ENCODE data around the gene SLC7A6.

DNA sequence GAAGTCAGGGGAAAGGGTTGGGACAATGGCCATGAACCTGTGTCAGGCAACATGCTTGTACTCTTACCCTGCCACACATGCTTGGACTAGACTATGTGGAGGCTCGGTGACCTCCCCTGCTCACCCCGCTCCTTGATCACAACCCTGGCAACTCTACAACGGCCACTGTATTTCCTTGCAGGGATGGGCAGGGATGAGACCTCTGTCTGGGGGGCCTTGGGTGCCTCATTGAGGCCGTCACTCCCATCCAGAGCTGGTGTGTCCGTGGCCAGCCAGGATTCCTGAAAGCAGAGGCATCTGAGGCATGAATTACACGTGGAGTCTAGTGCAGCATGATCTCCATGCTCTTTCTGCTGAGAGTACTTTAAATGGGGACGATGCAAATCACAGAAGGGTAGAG, 18.2 kb upstream of the SLC7A6 start:
- TF ChIP-seq CTCF (IDR thresholded peaks at IDR 0.05 in 2 of 3, conservative IDR thresholded peaks at IDR 0.05 in 1 of 3; ENCODE audit: borderline replicate concordance in 1 of 3, insufficient read depth in 1 of 3, low read depth in 2 of 3, low read length in 2 of 3) (no peak), MAX (IDR thresholded peaks at IDR 0.05) (no peak), POLR2A (IDR thresholded peaks at IDR 0.05; ENCODE audit: borderline replicate concordance, extremely low read depth, insufficient read depth, insufficient read length) (no peak), ELF1 (IDR thresholded peaks at IDR 0.05; ENCODE audit: borderline replicate concordance, low read depth) (no peak), EZH2phosphoT487 (IDR thresholded peaks at IDR 0.05; ENCODE audit: borderline replicate concordance) (no peak), SP1 (IDR thresholded peaks at IDR 0.05; ENCODE audit: low read depth) (no peak), TCF7L2 (IDR thresholded peaks at IDR 0.05; ENCODE audit: borderline replicate concordance, extremely low read depth, insufficient read depth, insufficient read length) (no peak)
- TF ChIP-seq, protein P1, sequence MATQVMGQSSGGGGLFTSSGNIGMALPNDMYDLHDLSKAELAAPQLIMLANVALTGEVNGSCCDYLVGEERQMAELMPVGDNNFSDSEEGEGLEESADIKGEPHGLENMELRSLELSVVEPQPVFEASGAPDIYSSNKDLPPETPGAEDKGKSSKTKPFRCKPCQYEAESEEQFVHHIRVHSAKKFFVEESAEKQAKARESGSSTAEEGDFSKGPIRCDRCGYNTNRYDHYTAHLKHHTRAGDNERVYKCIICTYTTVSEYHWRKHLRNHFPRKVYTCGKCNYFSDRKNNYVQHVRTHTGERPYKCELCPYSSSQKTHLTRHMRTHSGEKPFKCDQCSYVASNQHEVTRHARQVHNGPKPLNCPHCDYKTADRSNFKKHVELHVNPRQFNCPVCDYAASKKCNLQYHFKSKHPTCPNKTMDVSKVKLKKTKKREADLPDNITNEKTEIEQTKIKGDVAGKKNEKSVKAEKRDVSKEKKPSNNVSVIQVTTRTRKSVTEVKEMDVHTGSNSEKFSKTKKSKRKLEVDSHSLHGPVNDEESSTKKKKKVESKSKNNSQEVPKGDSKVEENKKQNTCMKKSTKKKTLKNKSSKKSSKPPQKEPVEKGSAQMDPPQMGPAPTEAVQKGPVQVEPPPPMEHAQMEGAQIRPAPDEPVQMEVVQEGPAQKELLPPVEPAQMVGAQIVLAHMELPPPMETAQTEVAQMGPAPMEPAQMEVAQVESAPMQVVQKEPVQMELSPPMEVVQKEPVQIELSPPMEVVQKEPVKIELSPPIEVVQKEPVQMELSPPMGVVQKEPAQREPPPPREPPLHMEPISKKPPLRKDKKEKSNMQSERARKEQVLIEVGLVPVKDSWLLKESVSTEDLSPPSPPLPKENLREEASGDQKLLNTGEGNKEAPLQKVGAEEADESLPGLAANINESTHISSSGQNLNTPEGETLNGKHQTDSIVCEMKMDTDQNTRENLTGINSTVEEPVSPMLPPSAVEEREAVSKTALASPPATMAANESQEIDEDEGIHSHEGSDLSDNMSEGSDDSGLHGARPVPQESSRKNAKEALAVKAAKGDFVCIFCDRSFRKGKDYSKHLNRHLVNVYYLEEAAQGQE (IDR thresholded peaks at IDR 0.05; ENCODE audit: low read depth) = no peak

All from HCT116 (cell line).